IPS DF 4.7 (cell line): ENCODE results near the gene TBL3.
"Not testable (repeated sequence)": the region's sequence is repeated elsewhere in the genome, so short reads cannot be mapped to it uniquely, and the experiment has no call there.

Source experiments
- DNase-seq: peaks from one replicate; pipeline ENCODE4 v3.0.0-alpha.2; 2013; ENCODE audit warnings: low spot score; ENCODE audit errors: extremely low read depth

The TBL3 gene

GRCh38 chr16:1998852-1999801 lies 27.3 kb downstream of the TBL3 start:
- no peak for DNase-seq

- DNase-seq = no peak
Observed at GRCh38 chr16:1999866-2000514, 28.1 kb downstream of the TBL3 start.

GRCh38 chr16:2001035-2001434 lies 29.2 kb downstream of the TBL3 start:
- no peak for DNase-seq

- no peak for DNase-seq
Observed at GRCh38 chr16:2001456-2002355, 29.9 kb downstream of the TBL3 start.

GRCh38 chr16:2002406-2003230 lies 30.8 kb downstream of the TBL3 start:
- DNase-seq = no peak

- DNase-seq = no peak
Observed at GRCh38 chr16:2003231-2003826, 31.5 kb downstream of the TBL3 start.

- no peak for DNase-seq
Observed at GRCh38 chr16:2003827-2004641, 32.2 kb downstream of the TBL3 start.

- DNase-seq = no peak
Observed at GRCh38 chr16:2004795-2005517, 33.1 kb downstream of the TBL3 start.

- no peak for DNase-seq
Observed at GRCh38 chr16:2005646-2006045, 33.8 kb downstream of the TBL3 start.

GRCh38 chr16:2006317-2006716 lies 34.5 kb downstream of the TBL3 start:
- no peak for DNase-seq

GRCh38 chr16:2007081-2007836 lies 35.4 kb downstream of the TBL3 start:
- DNase-seq = no peak

GRCh38 chr16:2008009-2008526 lies 36.2 kb downstream of the TBL3 start:
- no peak for DNase-seq

- DNase-seq = no peak
Observed at GRCh38 chr16:2008631-2009163, 36.8 kb downstream of the TBL3 start.

- DNase-seq = no peak
Observed at GRCh38 chr16:2009164-2009711, 37.4 kb downstream of the TBL3 start.

- no peak for DNase-seq
Observed at GRCh38 chr16:2009791-2010510, 38.1 kb downstream of the TBL3 start, which contains the start of gene ZNF598. Gene ZNF598, minus strand, starts transcription at chr16:2009821.

GRCh38 chr16:2011726-2012125 lies 39.9 kb downstream of the TBL3 start:
- not testable (repeated sequence) for DNase-seq

- no peak for DNase-seq
Observed at GRCh38 chr16:2013527-2013926, 41.7 kb downstream of the TBL3 start.
